Right cardiac atrium (tissue), 5 donors: Measurements from ENCODE around the gene CALHM6. TPM values are rescaled to one million over a fixed set of nuclear protein-coding genes. Genes with fewer than 3 reads are reported as not detected.
A peak's percentile ranks its signal among the peaks of the same experiment; 100 is the strongest.

Source experiments
- ATAC-seq, 2 donors: fragments of 200-7000 bp; cut with Tn5 transposase; one replicate each; pipeline versions ENCODE4 v1.8.0 to v1.9.1; 2020; ENCODE audit warnings: moderate library complexity in 2 of 2, mild to moderate bottlenecking in 1 of 2
- DNase-seq, 3 donors: peaks; one replicate each; pipeline ENCODE4 v3.0.0-alpha.2; 2020
- H3K27ac ChIP-seq: one replicate; pipeline ENCODE4 v1.5.1; 2013; ENCODE audit warnings: mild to moderate bottlenecking, low read length, control low read depth, moderate library complexity
- H3K27me3 ChIP-seq: one replicate; pipeline ENCODE4 v1.6.1; 2013; ENCODE audit not compliant: control insufficient read depth, insufficient read depth
- H3K4me1 ChIP-seq: one replicate; pipeline ENCODE4 v1.6.1; 2013; ENCODE audit warnings: low read length; ENCODE audit not compliant: control insufficient read depth, insufficient read depth
- H3K4me3 ChIP-seq: one replicate; pipeline ENCODE4 v1.5.1; 2013; ENCODE audit warnings: low read length, control low read depth
- H3K9me3 ChIP-seq: one replicate; pipeline ENCODE4 v1.6.1; 2013; ENCODE audit warnings: low read length; ENCODE audit not compliant: control insufficient read depth
- WGBS: extraction: QIAGEN DNeasy Blood & Tissue Kit; methylation state at CpG from one replicate; pipeline ENCODE4 v1.1.7; 2013; 5-methylcytosine and 5-hydroxymethylcytosine counted together
- intact Hi-C, 4 donors: fragments of 100-400 bp; cut with DNase I; formaldehyde crosslinking; loops; one replicate each; pipeline versions ENCODE4 v1.11.0 to v1.14.0; 2022 to 2023
- polyA plus RNA-seq: library from polyadenylated mRNA; stranded (reverse); fragments of 200-250 nt; gene quantifications from one replicate; pipeline ENCODE4 v1.2.3, GENCODE V29; 2013
- total RNA-seq, 4 donors: library from RNA; stranded (reverse); fragmentation: NEBNext Ultra II Directional; extraction: Animal tissue kit (Norgen Biotek cat#: 25700); gene quantifications; one replicate each; pipeline ENCODE4 v1.2.1, GENCODE V29; 2021
- donor health status: healthy with polysubstance abuse.
- donor health status: DM: no; HTN: yes; CAD: no.
- donor health status: DM: no; HTN: no; CAD: no.
- donor health status: DM: no; HTN: yes; CAD: no; lungs with severe emphysema.
- donor health status: DM: yes; HTN: yes; CAD: no.

CALHM6 gene
- total and polyA plus RNA-seq, 5 donors, result 3.0 to 5.9 (median 4.1) TPM

GRCh38 chr6:116431964-116432595 lies 29.1 kb upstream of the CALHM6 start:
- Histone ChIP-seq H3K4me1 (no peaks in the 10 kb centered on the region), H3K9me3 (no peaks in the 10 kb centered on the region), H3K4me3 (no peak overlapping the region), H3K27me3 (no peaks in the 10 kb centered on the region), H3K27ac (no peak overlapping the region)
- ATAC-seq (no peak), DNase-seq (no peak)
- intact Hi-C loops, result no loop called here

- DNase-seq (no peak), ATAC-seq (no peak)
- WGBS, result 88% methylated on average over 4 of the region's 4 CpGs
- Histone ChIP-seq H3K27ac (no peak overlapping the region), H3K27me3 (no peaks in the 10 kb centered on the region), H3K4me1 (no peaks in the 10 kb centered on the region), H3K4me3 (no peak overlapping the region), H3K9me3 (no peaks in the 10 kb centered on the region)
- intact Hi-C loops, result no loop called here
These were observed 27.9 kb upstream of the CALHM6 start for GRCh38 chr6:116433206-116433712.

- no peaks in the 10 kb centered on the region for H3K9me3 ChIP-seq
- H3K27ac ChIP-seq, result no peak overlapping the region
- no peak for DNase-seq
- intact Hi-C loops, result no loop called here
- no peaks in the 10 kb centered on the region for H3K4me1 ChIP-seq
- no peak for ATAC-seq
- WGBS, result 86% methylated on average over 1 of the region's 1 CpG
- H3K27me3 ChIP-seq, result no peaks in the 10 kb centered on the region
- H3K4me3 ChIP-seq, result no peak overlapping the region
These were observed 27.0 kb upstream of the CALHM6 start for GRCh38 chr6:116434056-116434725.

GRCh38 chr6:116436586-116436985 lies 24.6 kb upstream of the CALHM6 start:
- 82% methylated on average over 7 of the region's 7 CpGs for WGBS
- intact Hi-C loops, result loop anchor here in 1 of 4 donors (5.0 kb wide), 1 partner anchor 64 kb away; the partner anchor contains the start of gene DSE

GRCh38 chr6:116437656-116438055 lies 23.5 kb upstream of the CALHM6 start:
- H3K4me1 ChIP-seq, result peaks cover 1% of the 10 kb centered on the region
- ATAC-seq (no peak), DNase-seq (no peak)
- no peak overlapping the region for H3K27ac ChIP-seq
- H3K27me3 ChIP-seq, result no peaks in the 10 kb centered on the region
- H3K4me3 ChIP-seq, result no peak overlapping the region
- intact Hi-C loops, result loop anchor here in 1 of 4 donors (5.0 kb wide), 1 partner anchor 65 kb away; the partner anchor contains the start of gene DSE
- no peaks in the 10 kb centered on the region for H3K9me3 ChIP-seq

More at GRCh38 chr6:116436586-116436985, 24.6 kb upstream of the CALHM6 start:
- no peak overlapping the region for H3K4me3 ChIP-seq
- ATAC-seq (no peak), DNase-seq (no peak)
- H3K27me3 ChIP-seq, result no peaks in the 10 kb centered on the region
- H3K9me3 ChIP-seq, result no peaks in the 10 kb centered on the region
- no peak overlapping the region for H3K27ac ChIP-seq
- peaks cover 1% of the 10 kb centered on the region for H3K4me1 ChIP-seq

- H3K4me3 ChIP-seq, result no peak overlapping the region
- ATAC-seq, result peak in 1 of 2 donors; percentile 44
- intact Hi-C loops, result loop anchor here in 1 of 4 donors (5.0 kb wide), 1 partner anchor 67 kb away; the partner anchor contains the start of gene DSE
- WGBS, result 54% methylated on average over 6 of the region's 6 CpGs
- peaks cover 3% of the 10 kb centered on the region for H3K4me1 ChIP-seq
- H3K27me3 ChIP-seq, result no peaks in the 10 kb centered on the region
- DNase-seq, result no peak
- H3K27ac ChIP-seq, result no peak overlapping the region
- no peaks in the 10 kb centered on the region for H3K9me3 ChIP-seq
These were observed 22.4 kb upstream of the CALHM6 start for GRCh38 chr6:116438590-116439448.

- Histone ChIP-seq H3K4me3 (no peak overlapping the region), H3K27ac (no peak overlapping the region), H3K27me3 (no peaks in the 10 kb centered on the region), H3K9me3 (no peaks in the 10 kb centered on the region), H3K4me1 (peaks cover 3% of the 10 kb centered on the region)
- peak; percentile 21 to 30 for ATAC-seq
- intact Hi-C loops, result loop anchor here in 2 of 4 donors (5.0 to 10.0 kb wide), 3 partner anchors 67 to 155 kb away; partner anchors contain the start of gene DSE (in 1 of the 2)
- 57% methylated on average over 1 of the region's 1 CpG for WGBS
- DNase-seq, result no peak
These were observed 21.6 kb upstream of the CALHM6 start for GRCh38 chr6:116439522-116440051.

GRCh38 chr6:116443105-116443504 lies 18.1 kb upstream of the CALHM6 start:
- no peaks in the 10 kb centered on the region for H3K9me3 ChIP-seq
- no peak overlapping the region for H3K4me3 ChIP-seq
- no peaks in the 10 kb centered on the region for H3K27me3 ChIP-seq
- peak overlapping the region; percentile 19 for H3K27ac ChIP-seq
- intact Hi-C loops, result loop anchor here in 2 of 4 donors (10.0 kb wide), 2 partner anchors 148 to 158 kb away; no protein-coding TSS in a partner anchor
- H3K4me1 ChIP-seq, result peaks cover 3% of the 10 kb centered on the region
- 82% methylated on average over 2 of the region's 2 CpGs for WGBS
- DNase-seq (no peak), ATAC-seq (no peak)

- ATAC-seq, result peak; percentile 60 to 70
- WGBS, result 24% methylated on average over 3 of the region's 3 CpGs
- peaks cover 3% of the 10 kb centered on the region for H3K4me1 ChIP-seq
These were observed 17.1 kb upstream of the CALHM6 start for GRCh38 chr6:116444092-116444491.

GRCh38 chr6:116444575-116444974 lies 16.6 kb upstream of the CALHM6 start:
- WGBS, result 88% methylated on average over 1 of the region's 1 CpG
- ATAC-seq (no peak), DNase-seq (no peak)
- Histone ChIP-seq H3K27me3 (no peaks in the 10 kb centered on the region), H3K27ac (no peak overlapping the region), H3K4me1 (peaks cover 2% of the 10 kb centered on the region), H3K4me3 (no peak overlapping the region), H3K9me3 (no peaks in the 10 kb centered on the region)
- intact Hi-C loops, result loop anchor here in 2 of 4 donors (10.0 kb wide), 2 partner anchors 150 to 160 kb away; no protein-coding TSS in a partner anchor

More at GRCh38 chr6:116444092-116444491, 17.1 kb upstream of the CALHM6 start:
- Histone ChIP-seq H3K27me3 (no peaks in the 10 kb centered on the region), H3K27ac (no peak overlapping the region), H3K4me3 (no peak overlapping the region), H3K9me3 (no peaks in the 10 kb centered on the region)
- DNase-seq, result no peak
- intact Hi-C loops, result loop anchor here in 2 of 4 donors (10.0 kb wide), 2 partner anchors 149 to 159 kb away; no protein-coding TSS in a partner anchor
